GM19324 (cell line): ENCODE measurements around the gene LYPD8.
"Not testable (repeated sequence)": the region's sequence is repeated elsewhere in the genome, so short reads cannot be mapped to it uniquely, and the experiment has no call there.

Source experiments
- ATAC-seq: cut with Tn5 transposase; IDR thresholded peaks from one replicate; pipeline ENCODE4 v1.9.1; 2021; ENCODE audit warnings: mild to moderate bottlenecking, moderate library complexity; ENCODE audit not compliant: unreplicated experiment, low FRiP score

The LYPD8 gene

GRCh38 chr1:248755517-248755916, at the start of gene LYPD8:
Gene LYPD8, minus strand, starts transcription at chr1:248755759. Its CDS starts 4,678 bp downstream, at chr1:248751081.
- ATAC-seq = no peak

GRCh38 chr1:248804771-248805681, 49.5 kb upstream of the LYPD8 start:
- peak; percentile 92 for ATAC-seq

- ATAC-seq = not testable (repeated sequence)
These were observed 47.9 kb upstream of the LYPD8 start for GRCh38 chr1:248803501-248803900.

- no peak for ATAC-seq
These were observed 46.9 kb upstream of the LYPD8 start for GRCh38 chr1:248802454-248802853.

- no peak for ATAC-seq
These were observed 44.9 kb upstream of the LYPD8 start for GRCh38 chr1:248800459-248800858.

- ATAC-seq = no peak
These were observed 43.2 kb upstream of the LYPD8 start for GRCh38 chr1:248798791-248799190.

GRCh38 chr1:248794663-248795062, 39.1 kb upstream of the LYPD8 start:
- ATAC-seq = not testable (repeated sequence)

GRCh38 chr1:248793592-248793991, 38.0 kb upstream of the LYPD8 start:
- ATAC-seq = peak; percentile 67

GRCh38 chr1:248792342-248792741, 36.8 kb upstream of the LYPD8 start:
- ATAC-seq = no peak

- ATAC-seq = no peak
These were observed 35.5 kb upstream of the LYPD8 start for GRCh38 chr1:248791010-248791409.

GRCh38 chr1:248790456-248790855, 34.9 kb upstream of the LYPD8 start:
- no peak for ATAC-seq

GRCh38 chr1:248789337-248789736, 33.8 kb upstream of the LYPD8 start:
- ATAC-seq = not testable (repeated sequence)

GRCh38 chr1:248788327-248788726, 32.8 kb upstream of the LYPD8 start:
- ATAC-seq = no peak

GRCh38 chr1:248787430-248787829, 31.9 kb upstream of the LYPD8 start:
- no peak for ATAC-seq

GRCh38 chr1:248786156-248786555, 30.6 kb upstream of the LYPD8 start:
- no peak for ATAC-seq

GRCh38 chr1:248783367-248783766, 27.8 kb upstream of the LYPD8 start:
- no peak for ATAC-seq

- no peak for ATAC-seq
These were observed 27.0 kb upstream of the LYPD8 start for GRCh38 chr1:248782416-248783141.

GRCh38 chr1:248779350-248779749, 23.8 kb upstream of the LYPD8 start:
- ATAC-seq = no peak

- no peak for ATAC-seq
These were observed 23.3 kb upstream of the LYPD8 start for GRCh38 chr1:248778906-248779305.

- ATAC-seq = no peak
These were observed 21.4 kb upstream of the LYPD8 start for GRCh38 chr1:248776991-248777390.

GRCh38 chr1:248775441-248775840, 19.9 kb upstream of the LYPD8 start:
- no peak for ATAC-seq

GRCh38 chr1:248759644-248760043, 4.1 kb upstream of the LYPD8 start:
- ATAC-seq = no peak
